ENCODE measurements around the gene KAT14. TPM values are rescaled to one million over a fixed set of nuclear protein-coding genes. Genes with fewer than 3 reads are reported as not detected.

The KAT14 gene
- total RNA-seq, 1 experiment from 2014 or later: 83.2 TPM

GRCh38 chr20:18233408-18233943 is 95.8 kb downstream of the KAT14 start:
- BruUV-seq (replicated peaks): no TSS peak
- Histone ChIP-seq H3K4me3 (ENCODE audit: low read depth, low read length) (no peak overlapping the region), H3K4me1 (no peaks in the 10 kb centered on the region), H3K9me3 (peaks cover 3% of the 10 kb centered on the region; the same call in 1 of the 2 replicates), H3K36me3 (ENCODE audit: control insufficient read depth, insufficient read depth, low read length) (no peaks in the 10 kb centered on the region), H3K27me3 (replicated peaks; ENCODE audit: control insufficient read depth, insufficient read depth, low read length) (no peaks in the 10 kb centered on the region)
- Mint-ChIP-seq H3K4me3 (ENCODE audit: unreplicated experiment) (no peak overlapping the region), H3K27ac (ENCODE audit: unreplicated experiment) (no peak overlapping the region), H3K9me3 (ENCODE audit: unreplicated experiment) (no peaks in the 10 kb centered on the region), H3K4me1 (ENCODE audit: low read depth, unreplicated experiment) (no peaks in the 10 kb centered on the region), H3K36me3 (ENCODE audit: insufficient read depth, unreplicated experiment) (no peaks in the 10 kb centered on the region), H3K27me3 (ENCODE audit: insufficient read depth, unreplicated experiment) (peaks cover 6% of the 10 kb centered on the region)
- DNase-seq: no peak
- ChIA-PET POLR2A (no interaction called here), CTCF (interaction anchor here (0.6 kb wide), 1 partner anchor 49 kb away, joined by 3 read pairs; no protein-coding TSS in a partner anchor)
- no peak for TF ChIP-seq CTCF (IDR thresholded peaks at IDR 0.05; ENCODE audit: insufficient read depth in 1 of 2, low read depth in 1 of 2, low read length in 1 of 2, severe bottlenecking in 1 of 2, unreplicated experiment in 1 of 2)
- intact Hi-C loops (cut with micrococcal nuclease; ENCODE audit: unreplicated experiment): no loop called here

Other genes starting within 250 kb of the KAT14 start
- 275 and 299 TPM in 2 replicates for gene SNX5, start 169.1 kb upstream of the KAT14 start, total RNA-seq (2022)
- 44.3 and 50.5 TPM in 2 replicates for gene MGME1, start 168.8 kb upstream of the KAT14 start, total RNA-seq (2022)
- gene OVOL2, start 79.9 kb upstream of the KAT14 start, total RNA-seq (2022): 8.8 and 11.5 TPM in 2 replicates
- 30.2 and 30.9 TPM in 2 replicates for gene PET117, start within 50 bp of the KAT14 start, total RNA-seq (2022)
- gene ZNF133, start 150.7 kb downstream of the KAT14 start, total RNA-seq (2022): 14.8 and 17.4 TPM in 2 replicates

All from Caco-2 (cell line).